NOMO-1 treated with DMSO at 0.1 percent for 48 hours (cell line): ENCODE measurements around the gene VPS9D1.
"Not testable (repeated sequence)": the region's sequence is repeated elsewhere in the genome, so short reads cannot be mapped to it uniquely, and the experiment has no call there.

Source experiments
- DNase-seq: peaks from one replicate; lab custom pipeline; 2025; ENCODE audit not compliant: unreplicated experiment; lab: John Stamatoyannopoulos, UW

The VPS9D1 gene

DNA sequence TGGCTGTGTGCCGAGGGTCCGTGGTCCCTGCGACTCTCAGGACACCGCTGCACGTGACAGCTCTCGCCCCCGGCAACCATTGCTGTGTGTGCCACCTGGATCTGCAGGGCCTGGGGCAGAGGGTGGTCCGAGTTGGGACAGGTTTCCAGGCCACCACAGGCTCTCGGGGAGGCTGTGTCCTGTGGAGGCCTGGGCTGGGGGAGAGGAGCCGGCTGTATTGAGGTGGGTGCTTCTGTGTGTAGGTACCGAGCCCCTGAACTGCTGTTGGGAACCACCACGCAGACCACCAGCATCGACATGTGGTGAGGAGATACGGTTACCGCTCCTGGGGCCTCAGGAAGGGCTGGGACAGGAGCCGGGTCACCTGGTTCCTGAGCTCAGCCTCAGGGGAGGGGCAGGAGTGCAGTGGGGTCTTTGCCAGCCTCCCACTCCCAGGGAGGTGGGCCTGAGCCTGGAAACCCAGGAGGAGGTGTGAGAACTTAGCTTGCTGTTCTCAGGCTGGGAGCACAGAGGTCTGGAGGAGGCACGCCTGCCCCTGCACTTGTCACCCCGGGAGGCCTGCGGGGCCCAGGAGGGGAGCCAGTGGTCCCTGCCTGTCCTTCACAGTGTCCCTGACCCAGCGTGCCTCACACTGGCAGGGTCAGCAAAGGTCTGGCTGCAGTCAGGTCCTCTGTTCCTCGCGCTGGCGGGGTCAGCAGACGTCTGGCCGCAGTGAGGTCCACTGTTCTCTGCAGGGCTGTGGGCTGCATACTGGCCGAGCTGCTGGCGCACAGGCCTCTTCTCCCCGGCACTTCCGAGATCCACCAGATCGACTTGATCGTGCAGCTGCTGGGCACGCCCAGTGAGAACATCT is 26.5 kb downstream of the VPS9D1 start:
- no peak for DNase-seq

DNA sequence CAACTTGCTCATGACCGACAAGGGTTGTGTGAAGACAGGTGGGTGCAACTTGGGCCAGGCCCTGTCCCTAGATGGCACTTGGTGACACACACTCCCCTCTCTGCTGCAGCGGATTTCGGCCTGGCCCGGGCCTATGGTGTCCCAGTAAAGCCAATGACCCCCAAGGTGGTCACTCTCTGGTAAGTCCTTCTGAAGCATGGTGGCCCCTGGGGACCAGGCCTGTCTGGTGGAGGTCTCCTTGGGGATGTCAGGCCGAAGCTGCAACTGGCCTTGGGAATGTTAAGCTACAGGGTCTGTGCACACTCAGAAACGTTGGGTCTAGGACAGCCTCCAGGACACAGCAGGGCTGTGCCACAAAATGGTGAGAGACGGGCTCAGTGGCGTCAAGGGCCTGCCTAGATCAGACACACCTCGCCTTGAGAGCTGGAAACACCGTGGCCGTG is 27.4 kb downstream of the VPS9D1 start:
- no peak for DNase-seq

DNA sequence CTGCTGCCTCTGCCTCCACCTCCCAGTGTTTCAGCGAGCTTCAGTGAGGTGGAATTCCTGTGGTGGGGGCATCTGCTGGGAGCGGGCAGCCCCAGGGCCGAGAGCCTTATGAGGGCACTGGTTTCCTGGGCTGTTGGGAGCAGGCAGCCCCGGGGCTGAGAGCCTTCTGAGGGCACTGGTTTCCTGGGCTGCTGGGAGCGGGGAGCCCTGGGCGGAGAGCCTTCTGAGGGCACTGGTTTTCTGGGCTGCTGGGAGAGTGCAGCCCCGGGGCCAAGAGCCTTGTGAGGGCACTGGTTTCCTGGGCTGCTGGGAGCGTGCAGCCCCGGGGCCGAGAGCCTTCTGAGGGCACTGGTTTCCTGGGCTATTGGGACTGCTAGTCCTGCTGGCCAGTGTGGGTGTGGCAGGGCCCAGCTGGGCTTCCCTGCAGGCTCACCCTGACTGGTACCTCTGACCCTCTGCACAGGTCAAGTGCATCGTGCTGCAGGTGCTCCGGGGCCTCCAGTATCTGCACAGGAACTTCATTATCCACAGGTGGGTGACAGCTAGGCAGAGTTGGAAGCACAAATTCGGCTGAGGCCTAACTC is 28.6 kb downstream of the VPS9D1 start:
- no peak for DNase-seq

DNA sequence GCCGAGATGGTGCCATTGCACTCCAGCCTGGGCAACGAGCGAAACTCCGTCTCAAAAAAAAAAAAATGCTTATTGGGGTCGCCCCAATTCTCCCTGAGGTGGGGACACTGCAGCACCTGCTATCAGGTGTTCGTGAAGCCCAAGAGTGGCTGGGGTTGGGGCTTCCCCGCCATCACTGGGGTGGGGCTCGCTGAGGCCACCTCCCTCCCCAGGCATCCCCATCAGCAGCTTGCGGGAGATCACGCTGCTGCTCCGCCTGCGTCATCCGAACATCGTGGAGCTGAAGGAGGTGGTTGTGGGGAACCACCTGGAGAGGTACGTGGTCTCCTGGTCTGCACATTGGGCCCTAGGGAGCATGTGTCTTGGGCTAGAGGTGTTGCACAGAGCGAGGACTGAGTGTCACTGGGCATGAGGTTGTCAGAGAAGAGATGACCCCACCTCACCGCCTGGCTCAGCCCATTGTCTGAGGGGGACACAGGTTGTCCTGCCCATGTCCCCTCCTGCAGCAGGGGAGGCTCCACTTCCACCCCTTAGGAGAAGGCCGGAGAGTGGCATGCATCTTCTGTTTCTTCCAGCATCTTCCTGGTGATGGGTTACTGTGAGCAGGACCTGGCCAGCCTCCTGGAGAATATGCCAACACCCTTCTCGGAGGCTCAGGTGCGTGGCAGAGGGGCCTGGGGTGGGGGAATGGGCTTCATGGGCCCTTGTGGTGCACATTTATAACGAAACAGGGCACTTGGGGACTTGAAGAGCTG is 29.3 kb downstream of the VPS9D1 start:
- DNase-seq, result no peak

DNA sequence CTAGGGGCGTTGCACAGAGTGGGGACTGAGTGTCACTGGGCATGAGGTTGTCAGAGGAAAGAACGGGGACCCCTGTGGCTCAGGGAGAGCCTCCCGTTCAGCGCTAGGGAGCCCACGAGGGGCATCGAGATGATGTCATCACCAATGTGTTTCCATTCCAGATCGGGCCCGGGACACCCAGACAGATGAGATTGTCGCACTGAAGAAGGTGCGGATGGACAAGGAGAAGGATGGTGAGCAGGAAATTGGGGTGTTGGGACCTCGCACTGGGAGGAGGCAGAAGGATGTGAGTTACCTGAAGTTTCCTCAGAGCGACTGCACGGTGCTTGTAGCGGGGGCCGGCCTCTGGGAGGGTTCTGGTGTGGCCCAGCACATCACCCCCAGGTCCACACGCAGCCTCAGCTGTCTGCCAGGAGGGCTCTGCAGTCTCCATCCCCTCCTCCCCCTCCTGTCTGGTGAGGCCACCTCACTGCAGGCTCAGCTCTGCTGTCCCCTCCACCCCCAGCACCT is 30.3 kb downstream of the VPS9D1 start:
- DNase-seq, result no peak

DNA sequence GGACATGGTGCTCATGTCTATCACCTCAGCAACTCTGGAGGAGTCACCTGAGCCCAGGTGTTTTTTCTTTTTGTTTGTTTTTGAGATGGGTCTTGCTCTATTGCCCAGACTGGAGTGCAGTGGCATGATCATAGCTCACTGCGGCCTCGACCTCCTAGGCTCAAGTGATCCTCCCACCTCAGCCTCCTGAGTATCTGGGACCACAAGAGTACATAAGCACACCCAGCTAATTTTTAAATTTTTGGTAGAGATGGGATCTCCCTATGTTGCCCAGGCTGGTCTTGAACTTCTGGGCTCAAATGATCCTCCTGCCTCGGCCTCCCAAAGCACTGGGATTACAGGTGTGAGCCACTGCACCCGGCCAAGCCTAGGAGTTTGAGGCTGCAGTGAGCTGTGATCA is 31.1 kb downstream of the VPS9D1 start:
- DNase-seq, result not testable (repeated sequence)

DNA sequence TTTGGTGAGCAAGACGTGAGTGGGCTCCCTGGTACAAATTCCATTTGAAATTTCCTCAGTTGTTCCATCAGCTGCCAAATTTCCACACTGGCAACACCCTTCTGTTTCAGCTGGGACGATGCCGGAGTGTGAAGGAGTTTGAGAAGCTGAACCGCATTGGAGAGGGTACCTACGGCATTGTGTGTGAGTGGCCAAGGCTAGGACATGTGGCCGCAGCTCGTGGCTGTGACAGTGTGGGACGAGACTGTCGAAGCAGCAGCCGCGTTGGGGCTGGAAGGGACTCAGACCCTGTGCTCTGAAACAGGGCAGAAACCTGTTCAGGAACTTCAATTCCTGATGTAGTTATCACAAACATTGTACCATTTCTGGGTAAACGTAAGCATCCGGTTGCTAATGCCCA is 31.6 kb downstream of the VPS9D1 start:
- DNase-seq, result no peak

DNA sequence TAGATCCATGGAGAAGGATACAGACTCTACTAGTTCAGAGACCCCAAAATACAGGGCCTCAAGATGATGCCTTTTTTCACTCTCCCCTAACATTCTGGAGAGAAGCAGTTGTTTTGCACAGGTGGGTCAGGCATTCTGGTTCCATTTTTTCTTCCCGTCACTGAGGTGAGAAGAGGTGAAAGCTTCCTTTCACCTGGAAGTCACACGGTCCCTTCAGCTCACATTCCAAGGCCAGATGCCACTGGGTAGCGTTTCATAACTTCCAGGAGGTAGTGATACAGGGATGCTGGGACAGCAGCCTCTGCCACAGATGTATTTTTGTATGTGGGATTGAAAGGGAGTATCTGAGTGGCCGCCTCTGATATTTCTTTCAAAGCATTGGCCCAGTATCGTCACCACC is 32.3 kb downstream of the VPS9D1 start:
- DNase-seq, result no peak

DNA sequence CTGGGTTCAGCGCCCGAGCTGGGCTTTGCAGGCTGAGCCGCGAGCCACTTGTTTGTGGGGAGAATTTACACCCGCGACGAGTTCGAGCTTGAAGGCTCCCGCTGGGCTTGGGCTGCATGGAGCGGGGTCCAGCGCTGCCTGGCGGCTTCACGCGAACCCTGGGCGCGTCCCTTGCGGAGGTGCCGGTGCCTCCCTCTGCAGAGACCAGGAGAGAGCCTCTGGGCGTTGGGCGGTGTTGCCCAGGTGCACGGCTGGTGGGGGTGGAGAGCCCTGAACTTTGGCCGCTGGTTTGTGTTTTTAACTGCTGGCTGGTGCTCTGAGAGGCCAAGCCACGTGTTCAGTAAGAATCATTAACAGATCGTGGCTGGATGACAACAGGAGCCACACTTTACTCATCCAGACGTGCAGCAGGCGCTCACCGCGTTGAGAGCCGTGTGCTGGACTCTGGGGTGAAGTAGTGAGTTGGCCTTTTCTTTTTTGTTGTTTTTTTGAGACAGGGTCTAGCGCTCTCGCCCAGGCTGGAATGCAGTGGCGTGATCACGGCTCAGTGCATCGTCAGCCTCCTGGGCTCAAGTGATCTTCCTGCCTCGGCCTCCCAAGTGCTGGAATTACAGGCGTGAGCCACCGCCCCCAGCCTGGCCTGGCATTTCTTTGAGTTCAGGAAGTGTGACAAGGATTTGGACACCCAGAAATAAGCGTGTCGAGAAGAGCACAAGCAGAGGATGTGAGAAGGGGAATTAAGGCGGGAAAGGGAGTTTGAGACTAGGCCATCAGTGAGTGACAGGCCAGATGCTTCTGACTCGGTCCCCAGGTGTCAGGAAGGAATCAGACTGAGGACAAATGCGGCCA is 33.4 kb downstream of the VPS9D1 start:
- DNase-seq, result no peak

DNA sequence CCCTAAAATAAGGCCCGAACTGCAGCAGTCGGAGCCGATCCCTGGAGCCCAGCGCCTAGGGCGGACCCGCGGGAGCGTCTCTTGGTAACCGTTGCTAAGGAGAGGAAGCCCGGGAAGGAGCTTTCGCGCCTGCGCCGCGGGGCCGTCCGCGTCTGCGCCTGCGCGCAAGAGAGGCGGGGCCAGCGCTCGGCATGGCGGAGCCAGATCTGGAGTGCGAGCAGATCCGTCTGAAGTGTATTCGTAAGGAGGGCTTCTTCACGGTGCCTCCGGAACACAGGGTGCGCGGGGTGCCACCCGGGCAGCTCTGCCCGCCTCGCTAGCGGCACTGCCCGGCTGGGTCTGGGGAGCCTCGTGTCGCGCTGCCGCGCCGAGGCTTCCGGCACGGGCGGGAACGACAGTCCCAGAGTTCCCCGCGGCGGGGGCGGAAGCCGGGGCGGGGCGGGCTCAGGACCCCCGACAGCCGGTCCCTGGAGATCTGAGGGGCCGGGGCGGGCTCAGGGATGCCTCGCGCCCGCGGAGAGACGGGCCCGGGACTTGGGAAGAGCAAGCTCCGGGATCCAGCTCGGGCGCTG is 34.1 kb downstream of the VPS9D1 start, which contains the start of gene CDK10:
CDK10 (plus strand) TSS at position 170 of the 572 bp plus-strand sequence; CDS start at position 192, 22 bp downstream.
- DNase-seq, result peak; percentile 84

DNA sequence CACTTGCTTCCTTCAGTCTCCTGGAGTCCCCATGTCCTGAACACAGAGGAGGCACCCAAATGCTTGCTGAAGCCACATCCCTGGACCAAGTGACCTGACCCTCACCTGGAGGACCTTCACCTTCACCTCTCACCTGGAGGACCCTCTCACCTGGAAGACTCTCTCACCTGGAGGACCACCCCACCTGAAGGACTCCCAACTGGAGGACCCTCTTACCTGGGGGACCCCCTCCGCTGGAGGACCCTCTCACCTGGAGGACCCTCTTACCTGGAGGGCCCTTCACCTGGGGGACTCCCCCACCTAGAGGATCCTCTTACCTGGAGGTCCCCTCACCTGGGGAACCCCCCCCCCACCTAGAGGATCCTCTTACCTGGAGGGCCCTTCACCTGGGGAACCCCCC is 34.8 kb downstream of the VPS9D1 start:
- DNase-seq, result no peak

DNA sequence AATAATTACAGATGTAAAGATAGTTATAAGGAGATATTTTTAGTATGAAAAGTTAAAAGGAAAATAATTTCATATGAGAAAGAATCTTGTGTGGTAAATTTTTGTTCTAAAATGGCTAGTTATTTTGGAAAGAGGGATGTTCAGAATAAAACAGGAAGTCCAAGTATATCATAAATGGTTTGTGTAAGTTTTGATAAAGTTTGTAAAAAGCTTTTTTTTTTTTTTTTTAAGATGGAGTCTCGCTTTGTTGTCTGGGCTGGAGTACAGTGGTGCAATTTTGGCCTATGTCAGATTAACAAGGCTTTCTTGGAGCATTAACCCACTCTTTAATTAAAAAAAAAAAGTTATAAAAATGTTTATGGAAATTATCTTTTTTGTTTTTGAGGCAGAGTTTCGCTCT is 42.4 kb downstream of the VPS9D1 start:
- DNase-seq, result no peak

DNA sequence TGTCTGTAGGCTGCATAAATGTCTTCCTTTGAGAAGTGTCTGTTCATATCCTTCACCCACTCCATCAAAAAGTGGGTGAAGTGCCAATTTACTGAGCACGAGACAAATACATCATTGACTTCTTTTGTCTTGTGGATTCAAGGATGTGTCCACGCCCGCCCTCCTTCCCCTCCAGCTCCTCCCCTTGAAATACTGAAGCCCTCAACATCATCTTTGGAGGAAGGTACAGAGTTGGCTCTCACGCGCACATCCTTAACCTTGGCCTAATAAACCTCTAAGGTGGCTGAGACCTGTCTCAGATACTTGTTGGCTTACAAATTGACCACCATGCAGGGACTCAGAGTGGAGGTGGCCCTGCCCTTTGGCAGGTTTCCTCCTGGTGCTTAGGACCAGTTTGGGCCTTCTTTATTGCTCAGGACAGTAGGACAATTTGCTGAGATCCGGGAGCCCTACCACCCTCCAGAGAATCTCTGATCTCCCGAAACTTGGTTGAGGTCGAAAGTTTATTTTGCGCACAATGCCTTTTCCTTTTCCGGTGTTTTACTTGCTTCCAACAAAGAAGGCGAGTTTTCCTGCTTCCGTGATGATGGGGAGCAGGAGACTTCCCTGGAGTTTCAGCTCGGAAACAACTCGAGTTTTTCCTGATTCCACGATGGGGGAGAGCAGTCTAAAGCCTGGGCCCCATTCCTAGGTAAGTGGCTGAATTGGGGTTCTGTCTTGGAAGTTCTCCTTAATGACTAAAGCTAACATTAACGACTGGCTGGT is 48.3 kb downstream of the VPS9D1 start:
- no peak for DNase-seq

DNA sequence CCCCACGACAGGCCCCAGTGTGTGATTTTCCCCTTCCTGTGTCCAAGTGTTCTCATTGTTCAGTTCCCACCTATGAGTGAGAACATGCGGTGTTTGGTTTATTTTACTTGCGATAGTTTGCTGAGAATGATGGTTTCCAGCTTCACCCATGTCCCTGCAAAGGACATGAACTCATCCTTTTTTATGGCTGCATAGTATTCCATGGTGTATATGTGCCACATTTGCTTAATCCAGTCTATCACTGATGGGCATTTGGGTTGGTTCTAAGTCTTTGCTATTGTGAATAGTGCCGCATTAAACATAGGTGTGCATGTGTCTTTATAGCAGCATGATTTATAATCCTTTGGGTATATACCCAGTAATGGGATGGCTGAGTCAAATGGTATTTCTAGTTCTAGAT is 49.1 kb downstream of the VPS9D1 start:
- not testable (repeated sequence) for DNase-seq

DNA sequence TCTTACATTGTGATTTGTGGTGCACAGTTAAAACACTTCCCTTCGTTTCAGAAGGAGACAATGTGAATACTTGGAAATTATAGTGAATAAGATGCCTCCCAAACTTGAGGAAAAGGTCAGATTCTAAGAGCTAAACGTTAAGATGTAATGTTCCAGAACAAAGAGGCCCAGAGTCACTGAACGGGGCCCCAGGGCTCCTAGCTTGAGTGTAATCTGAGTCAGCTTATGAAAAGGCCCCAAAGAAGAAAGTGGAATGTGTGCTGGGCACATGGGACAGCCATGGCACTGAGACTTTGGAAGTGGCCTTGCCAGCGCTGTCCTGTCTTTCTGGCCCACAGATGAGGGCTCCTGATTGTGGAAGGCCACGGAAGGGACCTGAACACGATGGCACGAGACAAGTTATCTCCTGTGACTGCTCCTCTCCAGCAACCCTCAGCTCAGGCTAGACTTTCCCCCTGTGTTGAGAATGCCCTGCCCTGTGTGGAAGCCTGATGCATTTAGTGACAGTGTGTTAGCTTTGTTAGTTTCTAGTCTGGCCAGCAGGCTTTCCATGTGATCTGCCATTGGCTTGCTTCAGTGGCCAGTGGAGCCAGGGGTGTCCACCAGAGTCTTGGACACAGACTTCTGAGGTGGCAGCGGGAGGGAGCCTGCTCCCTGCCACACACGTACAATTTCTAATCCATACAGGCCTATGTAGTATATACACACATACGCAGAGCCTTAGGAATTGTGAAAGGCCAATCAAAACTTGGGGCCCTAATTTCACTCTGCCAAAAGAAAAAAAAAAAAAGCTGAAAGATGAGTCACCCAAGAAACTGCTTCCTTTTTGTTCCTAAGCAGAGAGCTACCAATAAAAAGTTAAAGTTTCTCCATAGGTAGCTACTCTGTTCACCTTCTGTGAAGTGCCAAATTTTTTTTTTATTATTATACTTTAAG is 49.9 kb downstream of the VPS9D1 start:
- peak; percentile 79 for DNase-seq

DNA sequence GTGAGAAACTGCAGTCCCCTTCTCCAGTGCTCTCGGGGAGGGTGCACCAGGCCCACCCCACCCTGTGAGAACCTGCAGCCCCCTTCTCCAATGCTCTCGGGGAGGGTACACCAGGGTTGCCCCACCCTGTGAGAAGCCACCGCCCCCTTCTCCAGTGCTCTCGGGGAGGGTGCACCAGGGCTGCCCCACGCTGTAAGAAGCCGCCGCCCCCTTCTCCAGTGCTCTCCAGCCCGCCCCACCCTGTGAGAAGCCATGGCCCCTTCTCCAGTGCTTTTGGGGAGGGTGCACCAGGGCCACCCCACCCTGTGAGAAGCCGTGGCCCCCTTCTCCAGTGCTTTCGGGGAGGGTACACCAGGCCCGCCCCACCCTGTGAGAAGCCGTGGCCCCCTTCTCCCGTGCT is 50.9 kb downstream of the VPS9D1 start:
- no peak for DNase-seq

DNA sequence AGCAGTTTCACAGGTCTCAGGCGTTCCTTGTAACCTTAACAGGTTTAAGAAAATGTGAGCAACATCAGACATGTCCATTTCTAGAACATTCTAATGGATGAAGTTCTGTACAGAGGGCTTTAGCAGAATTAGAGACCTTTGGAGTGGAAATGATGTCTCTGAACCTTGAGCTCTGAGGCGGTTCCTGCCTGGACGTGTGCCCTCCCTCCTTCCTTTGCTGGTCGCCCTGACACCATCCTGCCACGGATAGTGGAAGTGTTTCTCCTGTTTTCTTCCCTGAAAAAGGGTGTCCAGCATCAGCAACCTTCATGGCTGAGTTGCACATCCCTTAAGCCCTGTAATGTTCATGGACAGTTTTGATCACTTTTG is 51.9 kb downstream of the VPS9D1 start:
- DNase-seq, result no peak

DNA sequence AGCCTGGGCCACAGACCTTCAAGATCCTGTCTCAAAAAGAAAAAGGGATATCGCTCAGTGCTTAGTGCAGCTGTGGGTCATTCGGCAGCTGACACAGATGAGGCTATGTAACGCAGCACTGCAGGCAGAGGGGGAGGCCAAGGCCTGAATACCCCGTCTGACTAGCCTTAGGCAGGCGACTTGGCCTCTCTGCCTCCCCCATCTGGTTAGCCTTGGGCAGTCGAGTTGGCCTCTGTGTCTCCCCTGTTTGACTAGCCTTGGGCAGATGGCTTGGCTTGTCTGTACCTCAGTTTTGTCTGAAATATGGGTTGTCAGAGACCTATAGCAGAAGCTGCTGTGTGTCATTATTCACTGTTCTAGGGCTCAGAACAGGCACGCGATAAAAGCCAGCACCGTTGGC is 53.1 kb downstream of the VPS9D1 start:
- no peak for DNase-seq

DNA sequence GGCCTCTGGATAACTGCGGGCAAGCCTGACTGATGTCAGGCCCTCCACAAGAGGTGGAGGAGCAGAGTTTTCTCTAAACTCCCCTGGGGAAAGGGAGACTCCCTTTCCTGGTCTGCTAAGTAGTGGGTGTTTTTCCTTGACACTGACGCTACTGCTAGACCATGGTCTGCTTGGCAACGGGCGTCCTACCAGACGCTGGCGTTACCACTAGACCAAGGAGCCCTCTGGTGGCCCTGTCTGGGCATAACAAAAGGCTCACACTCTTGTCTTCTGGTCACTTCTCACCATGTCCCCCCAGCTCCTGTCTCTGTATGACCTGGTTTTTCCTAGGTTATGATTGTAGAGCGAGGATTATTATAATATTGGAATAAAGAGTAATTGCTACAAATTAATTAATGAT is 53.7 kb downstream of the VPS9D1 start:
- DNase-seq, result peak; percentile 9
